ENCODE results near the gene TMEM30B. TPM values are rescaled to one million over a fixed set of nuclear protein-coding genes. Genes with fewer than 3 reads are reported as not detected.

TMEM30B gene
- total and polyA plus RNA-seq, 2 of the 4 experiments (the other 2 are of a cell fraction), result 0.03 TPM; not detected in 1

DNA sequence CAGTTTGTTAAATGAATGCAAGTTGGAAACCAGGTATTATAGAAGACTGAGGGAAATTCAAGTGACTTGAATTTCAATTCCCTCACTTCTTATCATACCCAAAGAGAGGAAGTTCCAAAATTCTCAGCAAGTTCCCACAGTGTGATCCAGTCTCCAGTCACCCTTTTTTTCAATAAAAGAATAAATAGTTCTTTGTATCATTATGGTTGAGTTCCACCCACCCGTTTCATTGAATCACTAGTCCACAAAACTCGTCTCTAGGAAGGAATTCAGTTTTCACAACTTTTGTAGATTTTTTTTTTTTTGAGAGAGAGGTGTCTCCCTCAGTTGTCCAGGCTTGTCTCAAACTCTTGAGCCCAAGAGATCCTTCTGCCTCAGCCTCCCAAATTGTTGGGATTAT lies 1.6 kb upstream of the TMEM30B start:
- Histone ChIP-seq H4K8ac (ENCODE audit: low read depth in 2 of 2, low read length in 2 of 2) (no peak overlapping the region), H3K4me3 (ENCODE audit: insufficient read depth, low read depth, low read length) (no peak overlapping the region), H4K5ac (ENCODE audit: low read depth, low read length) (no peak overlapping the region), H3K9me1 (ENCODE audit: insufficient read depth, low read length) (no peaks in the 10 kb centered on the region), H4K20me1 (ENCODE audit: insufficient read depth, low read length) (no peaks in the 10 kb centered on the region), H2AK9ac (replicated peaks; ENCODE audit: low read depth, low read length, poor library complexity) (no peak overlapping the region), H3K4ac (ENCODE audit: low read depth, low read length) (no peak overlapping the region), H2AFZ (replicated peaks; ENCODE audit: low read length, poor library complexity) (no peak overlapping the region), H2BK120ac (ENCODE audit: low read depth, low read length) (no peak overlapping the region), H4K91ac (ENCODE audit: insufficient read depth, low read depth, low read length) (no peak overlapping the region), H3K18ac (ENCODE audit: low read depth, low read length) (no peak overlapping the region), H2BK15ac (ENCODE audit: low read depth, low read length) (no peak overlapping the region), H3K14ac (replicated peaks; ENCODE audit: low read depth, low read length) (no peak overlapping the region), H3K9me3 (ENCODE audit: control insufficient read depth, insufficient read depth, low read length) (peaks cover 8% of the 10 kb centered on the region; the same call in 1 of the 2 replicates), H3K4me1 (ENCODE audit: control insufficient read depth, insufficient read depth, low read length) (no peaks in the 10 kb centered on the region), H2BK20ac (ENCODE audit: low read depth, low read length) (no peak overlapping the region), H3K56ac (ENCODE audit: extremely low read depth, insufficient read depth, low read length) (no peak overlapping the region), H3K23ac (ENCODE audit: low read depth, low read length) (peak overlapping the region; percentile 43; the same call in 1 of the 2 replicates), H3K27me3 (ENCODE audit: control insufficient read depth, insufficient read depth, low read length) (peaks cover 27% of the 10 kb centered on the region), H3K9ac (ENCODE audit: low read depth, low read length) (no peak overlapping the region), H2AK5ac (ENCODE audit: low read depth, low read length) (no peak overlapping the region), H3K79me1 (ENCODE audit: low read depth in 1 of 2, low read length in 2 of 2) (no peaks in the 10 kb centered on the region), H3K27ac (ENCODE audit: insufficient read depth, low read length) (no peak overlapping the region), H2BK5ac (ENCODE audit: low read depth, low read length, poor library complexity, severe bottlenecking) (no peak overlapping the region), H3K4me2 (ENCODE audit: low read depth, low read length) (no peak overlapping the region), H3K36me3 (ENCODE audit: control insufficient read depth, insufficient read depth, low read length) (no peaks in the 10 kb centered on the region)
- DNase-seq (no peak), ATAC-seq (ENCODE audit: low read depth) (no peak)
- dilution Hi-C loops (cut with HindIII; ENCODE audit: low sequenced_read_pairs, unreplicated experiment) (no loop called here), in situ Hi-C loops (cut with MboI; ENCODE audit: low sequenced_read_pairs) (loop anchor here (10.0 kb wide), 1 partner anchor 938 kb away; no protein-coding TSS in a partner anchor), intact Hi-C loops (cut with micrococcal nuclease) (no loop called here)
- no peak for TF ChIP-seq BHLHE40 (IDR thresholded peaks at IDR 0.05; ENCODE audit: low read depth, low read length)
- TF ChIP-seq NFE2L2 (IDR thresholded peaks at IDR 0.05; ENCODE audit: low read depth, low read length), result no peak
- TF ChIP-seq RCOR1 (IDR thresholded peaks at IDR 0.05; ENCODE audit: insufficient replicate concordance, low read length), result no peak
- TF ChIP-seq, protein P1, sequence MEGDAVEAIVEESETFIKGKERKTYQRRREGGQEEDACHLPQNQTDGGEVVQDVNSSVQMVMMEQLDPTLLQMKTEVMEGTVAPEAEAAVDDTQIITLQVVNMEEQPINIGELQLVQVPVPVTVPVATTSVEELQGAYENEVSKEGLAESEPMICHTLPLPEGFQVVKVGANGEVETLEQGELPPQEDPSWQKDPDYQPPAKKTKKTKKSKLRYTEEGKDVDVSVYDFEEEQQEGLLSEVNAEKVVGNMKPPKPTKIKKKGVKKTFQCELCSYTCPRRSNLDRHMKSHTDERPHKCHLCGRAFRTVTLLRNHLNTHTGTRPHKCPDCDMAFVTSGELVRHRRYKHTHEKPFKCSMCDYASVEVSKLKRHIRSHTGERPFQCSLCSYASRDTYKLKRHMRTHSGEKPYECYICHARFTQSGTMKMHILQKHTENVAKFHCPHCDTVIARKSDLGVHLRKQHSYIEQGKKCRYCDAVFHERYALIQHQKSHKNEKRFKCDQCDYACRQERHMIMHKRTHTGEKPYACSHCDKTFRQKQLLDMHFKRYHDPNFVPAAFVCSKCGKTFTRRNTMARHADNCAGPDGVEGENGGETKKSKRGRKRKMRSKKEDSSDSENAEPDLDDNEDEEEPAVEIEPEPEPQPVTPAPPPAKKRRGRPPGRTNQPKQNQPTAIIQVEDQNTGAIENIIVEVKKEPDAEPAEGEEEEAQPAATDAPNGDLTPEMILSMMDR (conservative IDR thresholded peaks at IDR 0.05; ENCODE audit: low read depth, low read length), result no peak
- WGBS, 2 experiments (ENCODE audit: extremely low coverage in 2 of 2, insufficient read length in 1 of 2), result no CpG with 5 or more reads among the region's 2 CpGs
- ChIA-PET POLR2A (ENCODE audit: unreplicated experiment) (no interaction called here), CTCF (interaction anchor here (0.8 to 1.4 kb wide), 2 partner anchors 15 to 22 kb away, joined by 3 read pairs; no protein-coding TSS in a partner anchor)
- BruUV-seq (replicated peaks), result no TSS peak

All from IMR-90 (cell line).